ENCODE measurements around the gene PYCR2. TPM values are rescaled to one million over a fixed set of nuclear protein-coding genes. Genes with fewer than 3 reads are reported as not detected.
"Not testable (repeated sequence)": the region's sequence is repeated elsewhere in the genome, so short reads cannot be mapped to it uniquely, and the experiment has no call there.

The PYCR2 gene
- 52.5 TPM for polyA plus RNA-seq (ENCODE audit: insufficient read length)
- long read RNA-seq, donor 1, transcript PYCR2-201 (7 exons, 1,689 nt): major isoform, 19 of 28 reads
- long read RNA-seq, donor 1, partial matches to known transcripts: 9 of 28 reads
- long read RNA-seq, donor 1, other reads (novel, unspliced or antisense): 0 of 28 reads
- long read RNA-seq, donor 2, transcript PYCR2-201 (7 exons, 1,689 nt): major isoform, 11 of 11 reads
- long read RNA-seq, donor 2, partial matches to known transcripts: 0 of 11 reads
- long read RNA-seq, donor 2, other reads (novel, unspliced or antisense): 0 of 11 reads
- long read RNA-seq, donor 3, transcript PYCR2-201 (7 exons, 1,689 nt): major isoform, 17 of 17 reads
- long read RNA-seq, donor 3, partial matches to known transcripts: 0 of 17 reads
- long read RNA-seq, donor 3, other reads (novel, unspliced or antisense): 0 of 17 reads
- long read RNA-seq, donor 4: 0 reads
- long read RNA-seq, donor 5, transcript PYCR2-201 (7 exons, 1,689 nt): major isoform, 26 of 31 reads
- long read RNA-seq, donor 5, partial matches to known transcripts: 0 of 31 reads
- long read RNA-seq, donor 5, other reads (novel, unspliced or antisense): 5 of 31 reads
- long read RNA-seq, donor 6, transcript PYCR2-201 (7 exons, 1,689 nt): major isoform, 17 of 24 reads
- long read RNA-seq, donor 6, partial matches to known transcripts: 6 of 24 reads
- long read RNA-seq, donor 6, other reads (novel, unspliced or antisense): 0 of 24 reads
- long read RNA-seq, donor 7, transcript PYCR2-201 (7 exons, 1,689 nt): major isoform, 32 of 44 reads
- long read RNA-seq, donor 7, partial matches to known transcripts: 12 of 44 reads
- long read RNA-seq, donor 7, other reads (novel, unspliced or antisense): 0 of 44 reads
- long read RNA-seq, donor 8, transcript PYCR2-201 (7 exons, 1,689 nt): major isoform, 9 of 9 reads
- long read RNA-seq, donor 8, partial matches to known transcripts: 0 of 9 reads
- long read RNA-seq, donor 8, other reads (novel, unspliced or antisense): 0 of 9 reads

GRCh38 chr1:225923692-225924555, at the start of gene PYCR2:
Gene PYCR2, minus strand, starts transcription at chr1:225924250. Its CDS starts 140 bp downstream, at chr1:225924110.
- DNase-seq: peak; percentile 92

GRCh38 chr1:225973158-225973557, 49.1 kb upstream of the PYCR2 start:
- DNase-seq: peak; percentile 55

DNA sequence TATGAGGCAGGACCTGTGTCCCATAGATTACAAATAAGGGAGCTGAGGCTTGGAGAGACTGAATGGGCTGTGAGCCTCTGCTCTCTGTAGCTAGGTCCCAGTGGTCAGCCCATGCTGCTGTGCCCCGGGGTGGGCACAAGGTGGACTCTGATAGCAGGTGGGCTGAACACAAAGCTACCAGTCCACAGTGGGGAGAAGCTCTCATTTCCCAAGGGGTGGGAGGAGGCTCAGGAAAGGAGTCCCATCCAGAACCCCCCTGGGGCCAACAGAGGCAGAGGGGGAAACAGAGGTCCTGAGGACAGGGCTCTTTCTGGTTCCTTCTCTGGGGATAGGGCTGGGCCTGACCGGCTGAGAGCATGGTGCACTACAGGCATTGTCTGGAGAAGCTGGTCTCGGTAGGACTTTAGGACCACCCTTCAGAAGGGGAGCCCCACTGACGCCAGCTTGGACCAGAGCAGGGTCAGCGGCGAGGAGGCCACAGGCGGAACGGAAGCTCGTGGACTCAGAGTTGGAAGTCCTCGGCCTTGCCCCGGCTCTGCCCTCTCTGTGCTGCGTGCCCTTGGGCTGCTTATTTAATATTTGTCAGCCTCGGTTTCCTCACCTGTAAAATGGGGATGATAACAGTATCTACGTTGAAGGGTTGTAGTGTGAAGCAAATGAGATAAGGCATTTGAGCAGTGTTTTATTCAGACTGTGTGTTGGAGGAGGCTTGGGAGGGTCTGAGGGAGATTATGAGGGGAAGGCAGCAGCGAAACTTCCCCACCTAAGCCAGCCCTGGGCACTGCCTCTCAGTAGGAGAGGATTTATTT, 48.5 kb upstream of the PYCR2 start:
- no peak for DNase-seq

- not testable (repeated sequence) for DNase-seq
Observed at GRCh38 chr1:225970592-225971157, 46.6 kb upstream of the PYCR2 start.

DNA sequence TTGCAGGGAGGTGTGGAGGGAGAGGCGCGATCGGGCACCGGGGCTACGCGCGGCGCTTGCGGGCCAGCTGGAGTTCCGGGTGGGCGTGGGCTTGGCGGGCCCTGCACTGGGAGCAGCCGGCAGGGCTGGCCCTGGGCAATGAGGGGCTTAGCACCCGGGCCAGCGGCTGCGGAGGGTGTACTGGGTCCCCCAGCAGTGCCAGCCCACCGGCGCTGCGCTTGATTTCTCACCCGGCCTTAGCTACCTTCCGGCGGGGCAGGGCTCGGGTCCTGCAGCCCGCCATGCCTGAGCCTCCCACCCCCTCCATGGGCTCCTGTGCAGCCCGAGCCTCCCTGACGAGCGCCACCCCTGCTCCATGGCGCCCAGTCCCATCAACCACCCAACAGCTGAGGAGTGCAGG, 45.7 kb upstream of the PYCR2 start:
- not testable (repeated sequence) for DNase-seq

DNA sequence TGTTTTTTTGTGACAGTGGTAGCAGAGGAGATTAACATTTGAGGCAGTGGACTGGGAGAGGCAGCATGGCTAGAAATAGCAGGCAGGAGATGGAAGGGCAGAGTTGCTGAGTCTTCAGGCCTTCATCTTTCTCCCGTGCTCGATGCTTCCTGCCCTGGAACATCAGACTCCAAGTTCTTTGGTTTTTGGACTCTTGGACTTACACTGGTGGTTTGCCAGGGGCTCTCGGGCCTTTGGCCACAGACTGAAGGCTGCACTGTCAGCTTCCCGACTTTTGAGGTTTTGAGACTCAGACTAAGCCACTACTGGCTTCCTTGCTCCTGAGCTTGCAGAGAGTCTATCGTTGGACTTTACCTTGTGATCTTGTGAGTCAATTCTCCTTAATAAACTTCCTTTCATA, 41.2 kb upstream of the PYCR2 start:
- no peak for DNase-seq

GRCh38 chr1:225963735-225964530, 39.9 kb upstream of the PYCR2 start:
- no peak for DNase-seq

DNA sequence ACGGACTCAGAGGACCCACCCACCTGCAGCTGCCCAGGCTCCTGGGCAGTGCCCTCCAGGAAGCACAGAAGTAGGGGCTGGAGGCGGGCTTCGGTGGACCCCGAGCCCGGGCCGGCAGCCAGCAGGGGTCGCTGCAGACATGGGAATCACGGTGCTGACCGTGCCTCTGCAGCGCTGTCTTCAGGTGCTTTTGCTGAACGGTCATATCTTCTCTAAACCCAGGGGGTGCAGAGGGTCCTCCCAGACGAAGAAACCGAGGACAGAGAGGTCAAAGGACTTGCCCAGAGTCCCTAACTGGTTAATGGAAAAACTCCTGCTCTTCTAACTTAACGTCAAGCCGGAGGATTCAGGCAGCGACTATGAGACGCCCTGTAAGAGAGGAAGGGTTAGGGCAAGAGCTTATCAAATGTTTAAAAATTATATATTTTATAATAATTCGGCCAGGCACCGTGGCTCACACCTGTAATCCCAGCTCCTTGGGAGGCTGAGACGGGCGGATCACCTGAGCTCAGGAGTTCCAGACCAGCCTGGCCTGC, 38.5 kb upstream of the PYCR2 start:
- DNase-seq: no peak

DNA sequence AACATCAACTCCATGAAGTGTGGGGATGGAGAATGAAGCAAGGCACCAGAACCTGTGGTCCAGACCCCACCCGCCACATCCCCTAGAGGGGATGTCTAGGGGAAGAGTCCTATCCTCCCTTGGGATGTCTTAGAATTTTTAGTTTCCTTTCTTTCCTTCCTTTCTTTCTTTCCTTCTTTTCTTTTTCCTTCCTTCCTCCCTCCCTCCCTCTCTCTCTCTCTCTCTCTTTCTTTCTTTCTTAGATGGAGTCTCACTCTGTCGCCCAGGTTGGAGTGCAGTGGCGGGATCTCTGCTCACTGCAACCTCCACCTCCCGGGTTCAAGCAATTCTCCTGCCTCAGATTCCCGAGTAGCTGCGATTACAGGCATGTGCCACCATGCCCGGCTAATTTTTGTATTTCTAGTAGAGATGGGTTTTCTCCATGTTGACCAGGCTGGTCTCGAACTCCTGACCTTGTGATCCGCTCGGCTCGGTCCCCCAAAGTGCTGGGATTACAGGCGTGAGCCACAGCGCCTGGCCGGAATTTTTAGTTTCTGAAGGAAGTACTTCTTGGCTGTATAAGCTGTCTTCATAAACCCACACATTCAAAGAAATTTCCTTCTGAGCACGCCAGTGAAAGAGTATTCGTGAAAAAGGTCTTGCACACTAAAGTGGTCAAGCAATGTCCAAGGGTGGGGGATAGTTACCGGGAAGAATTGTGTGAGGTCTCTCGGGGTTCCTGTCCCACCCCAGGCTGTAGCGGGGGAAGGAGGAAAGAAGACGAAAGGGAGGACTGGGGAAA, 37.8 kb upstream of the PYCR2 start:
- DNase-seq: no peak

DNA sequence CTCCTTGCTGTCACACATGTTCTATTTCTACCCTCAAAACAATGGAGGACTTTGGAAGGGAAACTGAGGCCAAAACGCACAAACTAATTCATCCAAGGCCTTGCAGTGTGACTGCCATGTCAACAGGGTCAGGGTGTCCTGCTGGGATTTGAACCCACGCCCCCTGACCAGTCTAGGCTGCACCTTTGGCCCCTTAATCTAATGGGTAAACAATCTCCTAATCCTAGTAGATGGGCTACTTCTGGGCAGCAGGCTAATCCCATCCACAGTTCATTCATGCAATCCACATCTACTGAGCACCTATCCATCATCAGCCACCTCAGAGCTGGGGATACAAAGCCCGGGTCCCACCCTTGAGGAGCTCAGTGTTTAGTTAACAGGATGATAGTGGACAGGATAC, 34.0 kb upstream of the PYCR2 start:
- no peak for DNase-seq

DNA sequence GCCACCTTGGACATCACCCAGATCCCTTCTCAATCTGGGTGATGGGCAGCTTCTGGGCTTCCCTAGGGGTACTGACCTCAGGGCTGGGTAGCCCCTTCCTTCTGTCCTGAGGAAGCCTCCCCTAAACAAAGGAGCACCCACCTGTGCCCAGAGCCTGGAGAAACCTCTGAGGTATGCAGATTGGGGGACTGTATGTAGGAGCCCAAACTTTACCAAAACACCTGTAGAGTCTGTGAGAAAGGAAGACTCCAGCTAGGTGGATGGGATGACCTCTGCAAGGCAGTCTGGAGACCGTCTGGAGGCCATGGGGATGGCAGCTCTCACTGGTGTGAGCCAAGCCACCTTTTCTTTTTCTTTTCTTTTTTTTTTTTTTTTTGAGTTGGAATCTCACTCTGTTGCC, 30.7 kb upstream of the PYCR2 start:
- no peak for DNase-seq

DNA sequence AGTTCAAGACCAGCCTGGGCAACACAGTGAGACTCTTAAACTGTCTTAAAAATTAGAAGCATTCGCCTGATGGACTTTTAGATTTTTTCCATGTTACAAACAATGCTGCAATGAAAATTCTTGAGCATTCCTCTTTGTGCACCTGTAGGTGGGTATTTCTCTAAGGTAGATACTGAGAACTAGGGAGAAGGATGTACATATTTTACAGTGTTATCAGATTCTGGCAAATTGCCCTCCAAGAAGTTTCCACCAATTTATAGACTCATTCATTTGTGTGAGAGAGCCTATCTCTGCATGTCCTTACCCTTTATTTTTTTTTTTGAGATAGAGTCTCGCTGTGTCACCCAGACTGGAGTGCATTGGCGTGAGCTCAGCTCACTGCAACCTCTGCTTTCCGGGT, 29.3 kb upstream of the PYCR2 start:
- DNase-seq: no peak

DNA sequence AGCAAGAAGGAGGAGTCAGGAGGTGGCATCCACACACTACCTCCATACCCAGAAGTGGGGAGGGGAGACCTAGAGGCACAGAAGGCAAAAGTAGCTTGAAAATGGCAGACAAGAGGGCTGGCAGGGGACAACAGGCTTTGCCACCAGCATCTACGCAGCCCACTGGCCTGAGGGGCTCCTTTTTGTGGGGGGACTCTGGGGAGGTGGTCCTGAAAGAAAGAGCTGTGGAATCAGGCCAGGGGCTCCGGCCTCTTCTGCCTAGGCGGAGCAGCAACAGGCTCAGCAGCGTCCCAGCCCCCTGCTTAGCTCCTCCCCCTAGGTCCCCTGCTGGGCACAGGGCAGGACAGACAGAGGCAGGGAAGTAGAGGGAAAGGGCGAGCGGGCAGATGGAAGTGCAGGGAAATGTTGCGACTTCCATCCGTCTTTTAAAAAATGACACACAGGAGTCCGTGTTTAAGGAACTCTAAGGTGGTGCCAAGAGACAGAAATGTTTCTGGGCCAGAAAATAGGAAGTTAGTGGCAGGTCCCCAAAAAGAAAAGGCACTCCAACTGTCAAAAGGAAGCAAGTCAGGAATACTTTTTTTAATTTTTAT, 27.0 kb upstream of the PYCR2 start:
- no peak for DNase-seq

DNA sequence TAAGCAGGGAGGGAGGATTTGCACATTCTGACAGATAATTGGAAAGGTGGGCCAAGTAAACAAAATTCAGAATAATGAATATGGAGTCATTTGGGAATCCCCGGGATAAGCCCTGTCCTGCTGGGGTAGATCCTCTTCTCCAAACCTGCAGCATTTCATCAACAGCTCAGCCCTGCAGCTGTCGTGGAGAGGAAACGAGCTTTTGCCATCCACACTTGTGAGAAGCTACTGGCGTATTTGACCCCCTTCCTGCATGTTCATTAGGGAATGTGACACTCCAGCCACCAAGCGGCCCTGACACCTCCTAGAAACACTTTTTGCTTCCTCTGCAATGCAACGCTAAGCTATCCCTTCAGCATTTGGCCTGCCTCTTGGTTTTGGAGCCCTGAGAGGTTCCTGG, 25.0 kb upstream of the PYCR2 start:
- DNase-seq: no peak

DNA sequence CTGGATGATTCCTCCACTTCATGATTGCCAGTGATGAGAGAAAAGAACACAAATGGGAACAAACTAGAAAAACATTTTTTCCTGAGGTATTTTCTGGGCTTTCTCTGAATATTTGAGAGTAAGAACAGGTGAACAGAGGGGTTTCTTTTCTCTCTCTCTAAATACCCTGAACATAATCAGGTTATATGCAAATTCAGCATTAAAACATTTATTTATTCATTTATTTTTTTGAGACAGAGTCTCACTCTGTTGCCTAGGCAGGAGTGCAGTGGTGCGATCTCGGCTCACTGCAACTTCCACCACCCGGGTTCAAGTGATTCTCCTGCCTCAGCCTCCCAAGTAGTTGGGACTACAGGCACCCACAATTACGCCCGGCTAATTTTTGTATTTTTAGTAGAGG, 22.8 kb upstream of the PYCR2 start:
- no peak for DNase-seq

DNA sequence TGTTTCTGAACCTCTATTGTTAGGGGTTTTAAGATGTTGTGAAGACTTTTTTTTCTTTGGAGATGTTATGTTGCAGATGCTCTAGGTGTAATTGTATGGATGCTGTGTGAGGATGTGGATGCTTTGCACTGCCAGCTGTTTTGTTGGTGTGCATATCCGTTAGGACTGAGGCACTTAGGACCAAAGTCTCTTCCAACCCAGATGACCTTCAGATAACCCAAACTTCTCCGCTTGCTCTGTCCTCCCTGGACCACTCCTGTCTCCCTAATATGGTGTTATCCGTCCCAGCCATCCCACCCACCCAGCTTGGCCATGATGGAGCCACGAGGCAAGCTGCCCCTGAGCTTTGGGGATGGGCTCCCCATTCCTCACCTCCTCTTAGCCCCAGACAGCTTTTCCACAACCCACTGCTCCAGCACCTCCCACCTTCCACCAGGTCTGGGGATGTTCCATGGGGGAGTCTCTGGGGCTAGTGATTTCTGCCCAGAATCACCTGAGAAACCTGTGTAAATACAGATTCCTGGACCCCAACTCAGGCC, 22.1 kb upstream of the PYCR2 start:
- DNase-seq: no peak

- no peak for DNase-seq
Observed at GRCh38 chr1:225945564-225945963, 21.5 kb upstream of the PYCR2 start.

DNA sequence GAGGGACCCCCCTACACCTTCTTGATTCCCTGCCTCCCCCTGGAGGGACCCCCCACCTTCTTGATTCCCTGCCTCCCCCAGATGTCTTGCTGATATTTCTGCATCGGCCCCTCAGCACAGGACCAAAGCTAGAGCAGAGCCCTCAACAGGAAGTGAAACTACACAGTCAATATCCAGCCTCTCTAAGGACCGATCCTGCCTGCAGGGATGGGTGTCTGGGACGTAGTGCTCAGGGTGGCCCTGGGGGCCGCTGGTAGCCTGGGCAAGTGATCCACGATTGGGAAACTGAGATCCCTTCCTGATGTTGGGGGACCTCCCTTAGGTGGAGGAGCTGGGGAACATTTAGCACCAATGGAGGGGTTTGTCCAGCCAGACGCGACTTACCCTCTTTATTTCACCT, 20.9 kb upstream of the PYCR2 start:
- no peak for DNase-seq

Data from left kidney (tissue), 8 donors.